Mucosa of stomach (tissue), 1 donor: ENCODE measurements around the gene C22orf31.

Experiments used
- H3K27me3 ChIP-seq: one replicate; pipeline ENCODE4 v1.7.0; 2013; ENCODE audit warnings: mild to moderate bottlenecking, low read length; ENCODE audit not compliant: control insufficient read depth, insufficient read depth
- H3K36me3 ChIP-seq: one replicate; pipeline ENCODE4 v1.7.0; 2013; ENCODE audit warnings: low read length; ENCODE audit not compliant: control insufficient read depth, insufficient read depth
- H3K4me1 ChIP-seq: one replicate; pipeline ENCODE4 v1.7.0; 2013; ENCODE audit warnings: mild to moderate bottlenecking, low read length; ENCODE audit not compliant: control insufficient read depth, insufficient read depth
- H3K4me3 ChIP-seq: one replicate; pipeline ENCODE4 v1.7.0; 2013; ENCODE audit warnings: low read length
- H3K9ac ChIP-seq: one replicate; pipeline ENCODE4 v1.7.0; 2013; ENCODE audit warnings: mild to moderate bottlenecking, low read length, moderate library complexity
- H3K9me3 ChIP-seq: one replicate; pipeline ENCODE4 v1.7.0; 2013; ENCODE audit warnings: mild to moderate bottlenecking, low read length, moderate library complexity; ENCODE audit not compliant: control insufficient read depth
- donor health status: Pancreatic carcinoma.

Gene C22orf31

DNA sequence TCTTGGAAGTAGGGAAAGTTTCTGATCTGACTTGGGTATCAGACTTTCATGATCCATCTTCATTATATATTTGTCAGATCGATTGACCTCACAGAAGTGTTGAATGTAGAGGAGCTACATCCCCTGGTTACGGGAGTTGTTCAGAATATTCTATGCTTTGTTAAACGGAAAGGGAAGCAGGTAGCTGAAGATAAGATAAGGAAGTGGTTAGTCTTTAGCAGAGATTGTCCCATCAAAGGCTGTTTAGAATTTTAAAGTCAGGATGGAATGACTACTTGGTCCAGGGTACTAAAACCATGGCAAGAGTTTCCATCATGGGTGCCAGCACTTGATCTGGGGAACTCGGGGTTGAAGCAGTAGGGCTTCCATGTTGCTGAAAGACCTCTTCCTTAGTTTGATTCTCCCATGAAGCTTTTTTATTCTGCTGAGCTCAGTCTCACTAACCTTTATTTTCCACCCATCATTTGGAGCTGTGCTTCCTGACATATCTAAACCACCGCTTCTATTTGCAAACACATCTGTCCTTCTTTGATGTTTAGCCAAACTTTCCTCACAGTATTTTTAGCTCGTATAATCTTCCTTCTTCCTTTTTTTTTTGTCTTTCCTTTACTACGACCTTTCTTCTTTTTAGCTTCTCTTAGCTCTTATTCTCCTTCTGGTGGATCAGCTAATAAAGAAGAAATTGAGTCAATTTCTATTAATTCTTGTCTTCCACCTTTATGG is 4.0 kb upstream of the C22orf31 start:
- H3K4me1 ChIP-seq = no peaks in the 10 kb centered on the region
- H3K36me3 ChIP-seq = no peaks in the 10 kb centered on the region
- no peaks in the 10 kb centered on the region for H3K9me3 ChIP-seq
- H3K9ac ChIP-seq = no peak overlapping the region
- H3K4me3 ChIP-seq = no peak overlapping the region
- H3K27me3 ChIP-seq = no peaks in the 10 kb centered on the region

DNA sequence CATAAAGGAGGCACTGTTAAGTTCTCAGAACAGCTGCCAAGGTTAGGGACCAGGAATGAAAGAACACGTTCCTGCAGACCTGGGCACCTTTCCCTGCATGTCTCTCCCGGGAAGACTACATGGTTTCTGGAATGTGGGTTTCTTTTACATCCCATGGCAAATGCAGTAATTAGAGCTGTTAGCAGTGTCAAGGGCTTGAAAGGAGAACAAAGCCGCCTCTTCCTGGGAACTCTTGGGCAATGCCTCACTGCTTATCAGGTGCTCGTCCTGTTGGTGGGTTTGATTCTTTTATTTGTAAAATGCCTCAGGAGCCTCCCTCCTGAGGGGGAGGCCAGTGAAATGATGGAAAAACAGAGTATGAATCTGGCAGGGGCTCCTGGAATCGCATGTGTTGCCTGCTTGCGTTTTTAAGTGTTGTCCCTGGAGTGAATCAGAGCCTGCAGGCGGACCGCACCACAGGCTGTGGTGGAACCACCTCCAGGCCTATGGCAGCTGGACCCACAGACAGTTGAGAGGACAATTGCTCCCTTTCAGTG is 723 bp upstream of the C22orf31 start:
- no peak overlapping the region for H3K9ac ChIP-seq

DNA sequence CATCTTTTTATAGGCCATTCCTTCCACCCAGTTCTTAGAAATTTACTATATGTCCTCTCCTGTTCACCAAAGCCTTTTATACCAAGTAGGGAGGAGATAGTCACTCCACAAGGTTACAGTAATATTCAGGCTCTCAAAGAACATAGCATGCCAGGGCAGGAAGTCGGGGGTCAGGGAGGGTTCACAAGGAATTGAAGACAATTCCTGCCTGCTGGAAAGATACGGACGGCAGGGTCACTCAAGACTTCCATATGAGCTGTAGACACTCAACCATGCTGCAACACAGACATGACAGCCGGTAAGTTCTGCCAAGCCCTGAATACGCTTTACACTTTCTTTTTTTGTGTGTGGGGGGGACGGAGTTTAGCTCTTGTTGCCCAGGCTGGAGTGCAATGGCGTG is 700 bp downstream of the C22orf31 start:
- no peaks in the 10 kb centered on the region for H3K9me3 ChIP-seq
- H3K27me3 ChIP-seq = no peaks in the 10 kb centered on the region
- H3K36me3 ChIP-seq = no peaks in the 10 kb centered on the region
- H3K4me1 ChIP-seq = no peaks in the 10 kb centered on the region
- no peak overlapping the region for H3K9ac ChIP-seq
- no peak overlapping the region for H3K4me3 ChIP-seq

More for the DNA sequence above, 723 bp upstream of the C22orf31 start:
- H3K4me1 ChIP-seq = no peaks in the 10 kb centered on the region
- no peaks in the 10 kb centered on the region for H3K9me3 ChIP-seq
- H3K27me3 ChIP-seq = no peaks in the 10 kb centered on the region
- no peaks in the 10 kb centered on the region for H3K36me3 ChIP-seq
- no peak overlapping the region for H3K4me3 ChIP-seq

GRCh38 chr22:29060251-29060869 is 1.3 kb downstream of the C22orf31 start:
- Histone ChIP-seq H3K27me3 (no peaks in the 10 kb centered on the region), H3K9me3 (no peaks in the 10 kb centered on the region), H3K4me1 (no peaks in the 10 kb centered on the region), H3K4me3 (no peak overlapping the region), H3K36me3 (no peaks in the 10 kb centered on the region), H3K9ac (no peak overlapping the region)

DNA sequence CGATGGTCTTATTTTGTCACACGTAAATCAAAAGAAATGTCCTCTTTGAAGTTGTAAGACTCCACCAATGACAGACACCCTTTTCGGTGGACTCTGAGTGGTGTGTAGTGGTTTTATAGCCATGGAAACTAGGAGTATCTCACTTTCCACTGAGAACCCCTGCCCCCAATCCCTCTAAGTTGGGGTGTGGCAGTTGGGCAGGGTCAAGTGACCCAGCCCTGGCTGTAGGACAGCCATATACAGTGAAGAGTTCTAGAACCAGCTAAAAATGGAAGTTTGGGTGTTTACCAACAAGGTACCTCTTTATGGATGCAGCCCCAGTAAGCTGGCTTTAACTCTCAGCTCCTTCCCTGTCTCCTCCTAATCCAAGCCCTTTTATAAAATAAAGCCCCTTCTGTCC is 5.2 kb downstream of the C22orf31 start:
- Histone ChIP-seq H3K36me3 (no peaks in the 10 kb centered on the region), H3K9ac (no peak overlapping the region), H3K9me3 (no peaks in the 10 kb centered on the region), H3K4me1 (no peaks in the 10 kb centered on the region), H3K27me3 (no peaks in the 10 kb centered on the region), H3K4me3 (no peak overlapping the region)

GRCh38 chr22:29055192-29055830 is 6.3 kb downstream of the C22orf31 start:
- Histone ChIP-seq H3K9ac (no peak overlapping the region), H3K4me1 (no peaks in the 10 kb centered on the region), H3K36me3 (no peaks in the 10 kb centered on the region), H3K27me3 (no peaks in the 10 kb centered on the region), H3K9me3 (no peaks in the 10 kb centered on the region), H3K4me3 (no peak overlapping the region)

GRCh38 chr22:29054251-29054767 is 7.3 kb downstream of the C22orf31 start:
- no peaks in the 10 kb centered on the region for H3K27me3 ChIP-seq
- H3K36me3 ChIP-seq = no peaks in the 10 kb centered on the region
- no peak overlapping the region for H3K4me3 ChIP-seq
- no peak overlapping the region for H3K9ac ChIP-seq
- no peaks in the 10 kb centered on the region for H3K4me1 ChIP-seq
- no peaks in the 10 kb centered on the region for H3K9me3 ChIP-seq

DNA sequence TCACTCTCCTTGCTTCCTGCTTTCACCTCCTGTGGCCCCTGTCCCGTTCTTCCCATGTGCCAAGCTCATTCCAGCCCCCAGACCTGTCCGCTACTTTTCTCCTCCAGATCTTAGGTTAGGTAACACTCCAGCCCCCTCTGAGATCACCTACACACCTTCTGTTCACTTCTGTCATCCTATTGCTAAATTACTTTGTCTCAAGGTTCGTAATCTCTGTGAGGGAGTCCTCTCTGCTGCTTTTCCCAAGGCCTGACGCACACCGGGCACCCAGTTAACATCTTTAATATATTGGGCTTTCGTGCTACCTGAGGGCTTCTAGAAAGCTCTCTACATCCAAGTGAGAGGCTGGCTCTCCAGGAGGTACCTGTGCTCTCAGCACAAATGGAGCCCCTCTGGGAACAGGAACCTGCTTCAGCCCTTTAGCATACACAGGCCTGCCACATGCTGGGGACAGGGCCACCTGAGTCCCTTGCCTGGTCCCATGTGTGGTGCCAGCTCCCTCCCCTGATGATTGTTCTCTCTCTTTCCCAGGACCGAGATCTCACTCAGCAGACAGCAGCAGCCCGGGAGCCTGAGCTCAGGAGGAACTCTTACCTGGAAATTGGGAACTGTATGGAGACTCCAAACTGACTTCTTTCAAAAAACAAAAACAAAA is 8.5 kb downstream of the C22orf31 start:
- Histone ChIP-seq H3K27me3 (no peaks in the 10 kb centered on the region), H3K36me3 (no peaks in the 10 kb centered on the region), H3K4me1 (no peaks in the 10 kb centered on the region), H3K9me3 (no peaks in the 10 kb centered on the region), H3K4me3 (no peak overlapping the region), H3K9ac (no peak overlapping the region)

DNA sequence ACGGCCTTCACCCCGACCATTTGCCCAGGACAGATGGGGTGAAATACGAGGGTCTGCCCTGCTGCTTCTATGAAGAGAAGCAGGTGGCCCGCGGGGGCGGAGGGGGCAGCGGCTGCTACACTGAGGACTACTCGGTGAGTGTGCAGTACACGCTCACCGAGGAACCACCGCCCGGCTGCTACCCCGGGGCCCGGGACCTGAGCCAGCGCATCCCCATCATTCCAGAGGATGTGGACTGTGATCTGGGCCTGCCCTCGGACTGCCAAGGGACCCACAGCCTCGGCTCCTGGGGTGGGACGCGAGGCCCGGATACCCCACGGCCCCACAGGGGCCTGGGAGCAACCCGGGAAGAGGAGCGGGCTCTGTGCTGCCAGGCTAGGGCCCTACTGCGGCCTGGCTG is 11.2 kb downstream of the C22orf31 start:
- no peaks in the 10 kb centered on the region for H3K27me3 ChIP-seq
- no peak overlapping the region for H3K4me3 ChIP-seq
- no peaks in the 10 kb centered on the region for H3K9me3 ChIP-seq
- no peaks in the 10 kb centered on the region for H3K36me3 ChIP-seq
- no peak overlapping the region for H3K9ac ChIP-seq
- H3K4me1 ChIP-seq = no peaks in the 10 kb centered on the region

DNA sequence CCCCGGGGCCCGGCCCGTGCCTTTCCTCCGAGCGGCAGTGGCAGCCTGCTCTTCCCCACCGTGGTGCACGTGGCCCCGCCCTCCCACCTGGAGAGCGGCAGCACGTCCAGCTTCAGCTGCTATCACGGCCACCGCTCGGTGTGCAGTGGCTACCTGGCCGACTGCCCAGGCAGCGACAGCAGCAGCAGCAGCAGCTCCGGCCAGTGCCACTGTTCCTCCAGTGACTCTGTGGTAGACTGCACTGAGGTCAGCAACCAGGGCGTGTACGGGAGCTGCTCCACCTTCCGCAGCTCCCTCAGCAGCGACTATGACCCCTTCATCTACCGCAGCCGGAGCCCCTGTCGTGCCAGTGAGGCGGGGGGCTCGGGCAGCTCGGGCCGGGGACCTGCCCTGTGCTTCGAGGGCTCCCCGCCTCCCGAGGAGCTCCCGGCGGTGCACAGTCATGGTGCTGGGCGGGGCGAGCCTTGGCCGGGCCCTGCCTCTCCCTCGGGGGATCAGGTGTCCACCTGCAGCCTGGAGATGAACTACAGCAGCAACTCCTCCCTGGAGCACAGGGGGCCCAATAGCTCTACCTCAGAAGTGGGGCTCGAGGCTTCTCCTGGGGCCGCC is 11.9 kb downstream of the C22orf31 start:
- Histone ChIP-seq H3K27me3 (no peaks in the 10 kb centered on the region), H3K9ac (no peak overlapping the region), H3K4me1 (no peaks in the 10 kb centered on the region), H3K9me3 (no peaks in the 10 kb centered on the region), H3K36me3 (no peaks in the 10 kb centered on the region), H3K4me3 (no peak overlapping the region)

DNA sequence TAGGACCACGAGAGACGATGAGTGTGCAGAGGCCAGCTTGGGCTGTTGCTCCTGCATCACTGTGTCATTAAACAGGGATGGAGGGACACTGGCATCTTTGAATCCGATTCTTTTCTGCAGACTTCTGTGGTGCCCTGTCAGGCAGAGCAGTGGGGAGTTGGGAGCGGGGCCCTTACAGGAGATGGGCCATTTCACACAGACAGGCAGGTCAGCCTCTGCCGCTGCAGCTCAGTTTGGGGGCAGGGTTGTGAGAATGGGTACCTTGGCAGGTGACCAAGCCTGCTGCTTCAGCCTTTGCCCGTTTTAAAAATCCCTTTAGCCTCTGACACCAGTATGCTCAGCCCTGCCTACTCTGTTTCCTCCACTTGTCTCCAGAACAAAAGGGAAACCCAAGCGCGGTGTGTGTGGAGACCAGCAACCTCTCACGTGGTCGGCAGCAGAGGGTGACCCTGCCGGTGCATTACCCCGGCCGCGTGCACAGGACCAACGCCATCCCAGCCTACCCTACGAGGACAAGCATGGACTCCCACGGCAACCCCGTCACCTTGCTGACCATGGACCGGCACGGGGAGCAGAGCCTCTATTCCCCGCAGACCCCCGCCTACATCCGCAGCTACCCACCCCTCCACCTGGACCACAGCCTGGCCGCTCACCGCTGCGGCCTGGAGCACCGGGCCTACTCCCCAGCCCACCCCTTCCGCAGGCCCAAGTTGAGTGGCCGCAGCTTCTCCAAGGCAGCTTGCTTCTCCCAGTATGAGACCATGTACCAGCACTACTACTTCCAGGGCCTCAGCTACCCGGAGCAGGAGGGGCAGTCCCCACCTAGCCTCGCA is 12.6 kb downstream of the C22orf31 start:
- Histone ChIP-seq H3K9ac (no peak overlapping the region), H3K9me3 (no peaks in the 10 kb centered on the region), H3K4me1 (peaks cover 2% of the 10 kb centered on the region), H3K4me3 (no peak overlapping the region), H3K36me3 (no peaks in the 10 kb centered on the region), H3K27me3 (no peaks in the 10 kb centered on the region)
